ENCODE measurements around the gene TRIM41. TPM values are rescaled to one million over a fixed set of nuclear protein-coding genes. Genes with fewer than 3 reads are reported as not detected.

The TRIM41 gene
- 19.8 to 29.7 TPM (median 27.7 TPM) in 5 replicates for total RNA-seq (2022; extraction: Qiagen RNA extraction; ENCODE audit: low read depth)

GRCh38 chr5:181223058-181223728 is at the start of gene TRIM41:
TRIM41 (plus strand) TSS chr5:181223281; CDS start chr5:181224000, 719 bp downstream.

GRCh38 chr5:181204826-181205760 is 18.0 kb upstream of the TRIM41 start, which contains the start of gene TRIM7:
TRIM7 (minus strand) TSS chr5:181205196; CDS start chr5:181205110, 86 bp downstream.

GRCh38 chr5:181243564-181244343 is 20.7 kb downstream of the TRIM41 start, which contains the start of gene RACK1:
RACK1 (minus strand) TSS chr5:181243906; CDS start chr5:181243800, 106 bp downstream.

GRCh38 chr5:181260720-181261319 is 37.7 kb downstream of the TRIM41 start, which contains the start of gene TRIM52:
TRIM52 (minus strand) TSS chr5:181261143; CDS start chr5:181260813, 330 bp downstream.

Other genes with a start within 250 kb of the TRIM41 start
- not detected in 5 replicates for gene BTNL3, start 234.4 kb upstream of the TRIM41 start, total RNA-seq (2022; extraction: Qiagen RNA extraction; ENCODE audit: low read depth)
- gene BTNL9, start 183.0 kb upstream of the TRIM41 start, total RNA-seq (2022; extraction: Qiagen RNA extraction; ENCODE audit: low read depth): 0.57 to 1.3 TPM (median 0.74 TPM) in 5 replicates
- gene OR2V1, start 92.1 kb upstream of the TRIM41 start, total RNA-seq (2022; extraction: Qiagen RNA extraction; ENCODE audit: low read depth): not detected in 5 replicates
- gene OR2V2, start 75.7 kb upstream of the TRIM41 start, total RNA-seq (2022; extraction: Qiagen RNA extraction; ENCODE audit: low read depth): not detected in 5 replicates
- 29.4 to 45.2 TPM (median 39.9 TPM) in 5 replicates for gene TRIM7, start 18.1 kb upstream of the TRIM41 start, total RNA-seq (2022; extraction: Qiagen RNA extraction; ENCODE audit: low read depth)
- 3,233 to 3,638 TPM (median 3,282 TPM) in 5 replicates for gene RACK1, start 20.6 kb downstream of the TRIM41 start, total RNA-seq (2022; extraction: Qiagen RNA extraction; ENCODE audit: low read depth)
- 4.9 to 7.4 TPM (median 6.4 TPM) in 5 replicates for gene TRIM52, start 37.9 kb downstream of the TRIM41 start, total RNA-seq (2022; extraction: Qiagen RNA extraction; ENCODE audit: low read depth)
- gene OR4F3, start 144.0 kb downstream of the TRIM41 start, total RNA-seq (2022; extraction: Qiagen RNA extraction; ENCODE audit: low read depth): not detected in 5 replicates

Data from A549 treated with RU486 at 1 μM for 4 hours (cell line).